HFF-Myc (cell line): ENCODE results near the gene STOM.

Experiments used
- DNase-seq: peaks from one replicate; pipeline ENCODE4 v3.0.0-alpha.2; 2011; ENCODE audit warnings: low read depth; ENCODE audit errors: extremely low read depth
- H3K4me3 ChIP-seq: replicated peaks from 2 replicates; pipeline ENCODE4 v1.5.1; 2011; ENCODE audit warnings: low read depth, mild to moderate bottlenecking, control low read depth, low read length
- TF ChIP-seq, protein P1 (sequence below): IDR thresholded peaks from 2 replicates; pipeline ENCODE4 v1.5.1; 2012; ENCODE audit warnings: mild to moderate bottlenecking, low read depth, low read length, control low read depth; ENCODE audit errors: missing control alignments

STOM gene, protein sequence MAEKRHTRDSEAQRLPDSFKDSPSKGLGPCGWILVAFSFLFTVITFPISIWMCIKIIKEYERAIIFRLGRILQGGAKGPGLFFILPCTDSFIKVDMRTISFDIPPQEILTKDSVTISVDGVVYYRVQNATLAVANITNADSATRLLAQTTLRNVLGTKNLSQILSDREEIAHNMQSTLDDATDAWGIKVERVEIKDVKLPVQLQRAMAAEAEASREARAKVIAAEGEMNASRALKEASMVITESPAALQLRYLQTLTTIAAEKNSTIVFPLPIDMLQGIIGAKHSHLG

DNA sequence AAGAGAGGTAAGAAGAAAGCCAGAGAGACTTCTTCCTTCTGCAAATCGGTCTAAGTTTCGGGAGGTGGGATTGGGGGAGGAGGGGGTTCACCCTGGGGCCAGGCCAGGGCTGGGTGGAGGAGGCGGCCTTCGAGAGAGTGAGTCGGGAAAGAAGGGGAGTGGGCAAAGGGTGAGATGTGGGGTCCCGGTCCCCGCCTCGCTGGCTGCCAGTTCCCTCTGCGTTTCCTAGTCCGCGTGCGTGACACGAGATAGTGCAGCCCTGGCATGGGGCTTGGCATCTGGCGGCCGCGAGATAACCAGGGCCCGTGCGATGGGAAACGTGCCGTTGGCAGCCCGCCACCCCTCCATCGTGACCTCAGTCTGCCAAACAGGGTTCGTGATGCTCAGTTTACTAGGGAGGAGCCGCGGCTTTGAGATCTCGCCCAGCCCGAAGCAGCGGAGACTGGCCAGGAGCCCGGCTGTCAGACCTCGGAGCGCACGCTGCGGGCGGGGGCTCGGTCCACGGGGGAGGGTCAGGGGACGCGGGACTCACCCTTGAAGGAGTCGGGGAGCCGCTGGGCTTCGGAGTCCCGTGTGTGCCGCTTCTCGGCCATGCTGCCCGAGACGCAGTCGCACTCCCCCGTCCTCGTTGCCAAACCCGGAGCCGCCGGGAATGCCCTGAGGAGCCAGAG lies at the start of gene STOM:
TSS of gene STOM (minus strand) at position 656 of the 671 bp plus-strand sequence. CDS start at position 593, 63 bp downstream.
- peak within 1 kb of the TSS; percentile 77 for H3K4me3 ChIP-seq
- TF ChIP-seq, protein P1, sequence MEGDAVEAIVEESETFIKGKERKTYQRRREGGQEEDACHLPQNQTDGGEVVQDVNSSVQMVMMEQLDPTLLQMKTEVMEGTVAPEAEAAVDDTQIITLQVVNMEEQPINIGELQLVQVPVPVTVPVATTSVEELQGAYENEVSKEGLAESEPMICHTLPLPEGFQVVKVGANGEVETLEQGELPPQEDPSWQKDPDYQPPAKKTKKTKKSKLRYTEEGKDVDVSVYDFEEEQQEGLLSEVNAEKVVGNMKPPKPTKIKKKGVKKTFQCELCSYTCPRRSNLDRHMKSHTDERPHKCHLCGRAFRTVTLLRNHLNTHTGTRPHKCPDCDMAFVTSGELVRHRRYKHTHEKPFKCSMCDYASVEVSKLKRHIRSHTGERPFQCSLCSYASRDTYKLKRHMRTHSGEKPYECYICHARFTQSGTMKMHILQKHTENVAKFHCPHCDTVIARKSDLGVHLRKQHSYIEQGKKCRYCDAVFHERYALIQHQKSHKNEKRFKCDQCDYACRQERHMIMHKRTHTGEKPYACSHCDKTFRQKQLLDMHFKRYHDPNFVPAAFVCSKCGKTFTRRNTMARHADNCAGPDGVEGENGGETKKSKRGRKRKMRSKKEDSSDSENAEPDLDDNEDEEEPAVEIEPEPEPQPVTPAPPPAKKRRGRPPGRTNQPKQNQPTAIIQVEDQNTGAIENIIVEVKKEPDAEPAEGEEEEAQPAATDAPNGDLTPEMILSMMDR: no peak
- DNase-seq: peak; percentile 70

DNA sequence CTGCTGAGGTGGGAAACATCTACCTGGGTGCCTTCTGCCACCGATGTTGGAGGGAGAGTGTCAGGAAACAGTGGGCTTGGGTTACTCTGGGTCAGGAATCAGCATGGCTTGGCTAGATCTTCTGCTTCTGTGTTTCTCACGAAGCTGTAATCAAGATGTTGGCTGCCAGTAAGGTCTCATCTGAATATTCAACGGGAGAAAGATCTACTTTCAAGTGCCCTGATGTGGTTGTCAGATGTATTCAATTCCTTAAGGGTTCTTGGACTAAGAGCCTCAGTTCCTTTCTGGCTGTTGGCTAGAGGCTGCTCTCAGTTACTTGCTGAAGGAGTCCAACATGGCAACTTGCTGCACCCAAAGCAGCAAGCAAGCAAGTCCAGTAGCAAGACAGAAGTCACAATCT lies 41.9 kb upstream of the STOM start:
- no peak overlapping the region for H3K4me3 ChIP-seq
- TF ChIP-seq, protein P1: no peak
- no peak for DNase-seq

DNA sequence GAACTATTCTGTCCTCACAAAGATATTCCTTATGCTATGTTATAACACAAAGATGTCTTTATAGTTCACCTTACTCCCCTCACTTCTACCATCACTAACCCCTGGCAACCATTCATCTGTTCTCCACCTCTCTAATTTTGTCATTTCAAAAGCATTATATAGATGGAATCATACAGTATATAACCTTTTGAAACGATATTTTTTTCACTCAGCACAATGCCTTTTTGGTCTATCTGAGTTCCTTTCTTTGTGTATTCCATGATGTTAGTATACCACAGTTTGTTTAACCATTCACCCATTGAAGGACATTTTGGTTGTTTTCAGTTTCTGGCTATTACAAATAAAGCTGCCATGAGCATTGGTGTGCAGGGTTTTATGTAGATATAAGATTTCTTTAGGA lies 35.8 kb upstream of the STOM start:
- no peak overlapping the region for H3K4me3 ChIP-seq
- DNase-seq: no peak
- TF ChIP-seq, protein P1: no peak

DNA sequence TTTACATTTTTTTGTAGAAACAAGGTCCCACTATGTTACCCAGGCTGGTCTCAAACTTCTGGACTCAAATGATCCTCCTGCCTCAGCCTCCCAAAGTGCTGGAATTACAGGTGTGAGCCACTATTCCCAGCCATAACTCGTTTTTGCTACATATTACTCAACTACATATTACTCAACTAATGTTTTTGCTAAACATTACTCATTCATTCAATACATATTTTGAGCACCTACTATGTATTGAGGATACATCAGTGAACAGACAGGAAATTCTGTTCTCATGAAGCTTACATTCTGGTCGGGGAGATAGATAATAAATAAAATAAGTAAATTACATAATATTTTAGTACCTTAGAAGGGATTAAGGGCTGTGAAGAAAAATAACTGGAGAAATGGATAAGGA lies 34.9 kb upstream of the STOM start:
- no peak for DNase-seq
- TF ChIP-seq, protein P1: no peak
- H3K4me3 ChIP-seq: no peak overlapping the region

DNA sequence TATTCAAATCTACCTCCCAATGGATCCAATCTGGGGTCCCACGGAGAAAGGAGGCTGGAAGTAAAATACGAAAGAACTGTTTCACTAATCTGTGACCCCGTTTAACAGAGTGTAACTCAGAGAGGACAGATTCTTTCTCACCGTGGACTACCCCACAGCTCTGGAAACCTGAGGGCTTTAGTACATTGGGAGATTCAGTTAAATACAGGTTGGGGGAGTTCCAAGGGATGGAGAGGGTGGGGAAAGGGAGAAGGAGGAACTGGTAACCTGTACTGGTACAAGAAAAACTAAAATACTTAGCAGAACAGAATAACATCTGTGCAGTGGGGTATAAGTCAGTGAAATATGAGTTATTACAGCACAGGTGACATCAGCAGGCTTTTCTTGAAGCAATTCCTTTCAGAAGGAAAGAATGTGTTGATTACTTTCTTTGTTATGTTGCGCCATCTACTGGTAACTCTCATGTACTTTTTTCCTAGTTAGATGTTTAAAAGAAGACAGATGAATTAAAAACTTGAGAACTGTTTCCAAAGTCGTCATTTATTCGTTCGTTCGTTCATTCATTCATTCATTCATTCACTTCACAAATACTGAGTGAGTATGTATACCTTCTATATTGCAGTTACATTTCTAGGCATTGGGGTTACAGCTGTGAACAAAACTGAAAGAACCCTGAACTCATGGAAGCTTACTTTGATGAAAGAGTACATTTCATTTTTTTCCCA lies 30.0 kb upstream of the STOM start:
- peak; percentile 85 for DNase-seq
- no peak overlapping the region for H3K4me3 ChIP-seq
- TF ChIP-seq, protein P1: peak; percentile 33

DNA sequence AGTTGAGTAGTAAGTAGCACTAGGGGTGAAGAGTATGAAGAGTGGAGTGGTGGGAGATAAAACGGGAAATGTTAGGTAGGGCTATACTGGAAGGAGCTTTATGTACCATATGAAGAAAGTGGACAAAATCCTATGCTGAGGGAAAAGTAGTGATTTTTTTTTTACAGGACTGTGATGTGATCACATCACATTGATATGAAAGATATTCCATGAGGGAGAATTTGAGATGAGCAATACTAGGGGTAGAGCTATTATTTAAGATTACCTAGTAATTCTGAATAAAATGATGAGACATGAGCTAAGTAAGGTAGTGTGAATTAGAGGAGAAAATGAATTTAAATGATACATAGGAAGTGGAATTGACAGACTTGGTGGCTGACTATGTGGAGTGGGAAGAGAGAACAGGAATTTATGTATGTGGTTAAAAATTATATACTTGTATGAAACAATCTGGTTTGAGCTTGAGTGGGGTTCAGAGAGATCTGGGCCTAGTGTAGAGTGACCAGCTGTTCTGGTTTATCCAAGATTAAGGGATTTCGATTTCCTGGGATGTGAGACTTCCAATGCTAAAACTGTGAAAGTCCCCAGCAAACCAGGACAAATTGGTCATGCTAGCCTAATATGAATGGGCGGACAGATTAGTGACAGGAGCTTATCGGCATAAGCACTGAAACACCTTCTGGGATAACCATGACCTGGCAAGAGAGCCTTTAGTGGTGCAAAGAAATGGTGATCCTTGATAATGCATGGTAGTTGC lies 29.3 kb upstream of the STOM start:
- DNase-seq: no peak
- no peak overlapping the region for H3K4me3 ChIP-seq
- TF ChIP-seq, protein P1: no peak
